ENCODE data around the gene KMO.

DNA sequence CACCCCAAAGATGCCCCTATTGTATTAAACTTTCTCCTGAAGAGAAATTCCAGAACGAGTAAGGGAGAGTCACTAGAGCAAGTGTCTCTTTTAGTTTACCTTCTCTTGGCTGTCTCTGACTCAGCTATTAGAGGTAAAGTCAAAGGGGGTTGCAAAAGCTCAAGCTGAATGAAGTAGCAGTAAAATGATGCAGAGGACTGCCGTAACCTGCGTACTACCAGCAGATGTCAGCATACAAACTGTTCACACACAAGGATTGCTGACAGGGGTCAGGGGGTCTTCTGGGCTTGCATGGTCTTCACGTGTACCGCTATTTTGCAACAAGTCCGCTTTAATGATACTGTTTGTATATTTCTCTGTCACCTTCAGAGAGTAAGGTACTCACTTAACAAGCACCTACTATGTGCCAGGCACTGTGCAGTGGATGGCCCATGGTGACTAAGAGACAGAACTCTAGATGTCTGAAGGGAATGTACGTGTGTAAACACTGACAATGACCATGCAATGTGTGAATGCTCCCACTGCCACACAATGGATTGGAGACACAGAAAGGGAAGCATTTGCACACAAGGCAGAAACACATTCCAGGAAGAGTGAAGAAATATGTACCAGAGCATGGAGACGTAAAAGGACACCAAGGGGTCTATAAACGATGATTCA, 73.1 kb downstream of the KMO start:
- TF ChIP-seq POLR2A (IDR thresholded peaks at IDR 0.05): no peak
- TF ChIP-seq, protein P1, sequence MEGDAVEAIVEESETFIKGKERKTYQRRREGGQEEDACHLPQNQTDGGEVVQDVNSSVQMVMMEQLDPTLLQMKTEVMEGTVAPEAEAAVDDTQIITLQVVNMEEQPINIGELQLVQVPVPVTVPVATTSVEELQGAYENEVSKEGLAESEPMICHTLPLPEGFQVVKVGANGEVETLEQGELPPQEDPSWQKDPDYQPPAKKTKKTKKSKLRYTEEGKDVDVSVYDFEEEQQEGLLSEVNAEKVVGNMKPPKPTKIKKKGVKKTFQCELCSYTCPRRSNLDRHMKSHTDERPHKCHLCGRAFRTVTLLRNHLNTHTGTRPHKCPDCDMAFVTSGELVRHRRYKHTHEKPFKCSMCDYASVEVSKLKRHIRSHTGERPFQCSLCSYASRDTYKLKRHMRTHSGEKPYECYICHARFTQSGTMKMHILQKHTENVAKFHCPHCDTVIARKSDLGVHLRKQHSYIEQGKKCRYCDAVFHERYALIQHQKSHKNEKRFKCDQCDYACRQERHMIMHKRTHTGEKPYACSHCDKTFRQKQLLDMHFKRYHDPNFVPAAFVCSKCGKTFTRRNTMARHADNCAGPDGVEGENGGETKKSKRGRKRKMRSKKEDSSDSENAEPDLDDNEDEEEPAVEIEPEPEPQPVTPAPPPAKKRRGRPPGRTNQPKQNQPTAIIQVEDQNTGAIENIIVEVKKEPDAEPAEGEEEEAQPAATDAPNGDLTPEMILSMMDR (IDR thresholded peaks at IDR 0.05): no peak
